K562 (cell line): ENCODE results near the gene TFAP2A. TPM values are rescaled to one million over a fixed set of nuclear protein-coding genes. Genes with fewer than 3 reads are reported as not detected.

Experiments
- COPS2 ChIP-seq: fragments of 450-650 bp; conservative IDR thresholded peaks from 2 replicates; pipeline ENCODE4 v1.6.1; 2016; ENCODE audit warnings: mild to moderate bottlenecking, moderate library complexity
- ETV5 ChIP-seq: sonication (generic); formaldehyde crosslinking; IDR thresholded peaks from 2 replicates; pipeline ENCODE4 v1.4.0; 2020; ENCODE audit warnings: low read depth, mild to moderate bottlenecking, missing genetic modification reagents
- SLC30A9 ChIP-seq: fragments of 250-450 bp; sonication (Bioruptor Pico); IDR thresholded peaks from 2 replicates; pipeline ENCODE4 v1.8.0; 2022; ENCODE audit warnings: mild to moderate bottlenecking, moderate library complexity
- TAF9B ChIP-seq: fragments of 450-650 bp; IDR thresholded peaks from 2 replicates; pipeline ENCODE4 v1.6.1; 2018; ENCODE audit warnings: mild to moderate bottlenecking; ENCODE audit not compliant: partially characterized antibody
- TCFL5 ChIP-seq: fragments of 250-450 bp; sonication (Bioruptor Pico); conservative IDR thresholded peaks from 2 replicates; pipeline ENCODE4 v1.6.1; 2021; ENCODE audit warnings: mild to moderate bottlenecking, moderate library complexity, matching md5 sums
- ZKSCAN8 ChIP-seq: fragments of 200-800 bp; sonication (Bioruptor generic); IDR thresholded peaks from 2 replicates; pipeline ENCODE4 v1.6.1; 2016; ENCODE audit warnings: missing genetic modification characterization, missing compliant biosample characterization
- polyA plus RNA-seq, 8 experiments: library from polyadenylated mRNA; depleted of rRNA in 4 of 8; stranded (reverse) in 5 of 8; unstranded in 3 of 8; fragments of >200 nt; fragmentation: Nextera tagmentation in 2 of 8; fragmentation: Illumina TruSeq in 1 of 8; extraction: Ambion mirVana in 2 of 8; extraction: Trizol in 1 of 8; gene quantifications; 2 replicates each; pipeline versions ENCODE4 v1.2.1 to v1.2.3, GENCODE V29; 2011 to 2014; ENCODE audit warnings: inconsistent platforms in 1 of 8, missing spikeins in 1 of 8
- total RNA-seq, 7 experiments: library from RNA; depleted of rRNA in 6 of 7; stranded (reverse); fragments of >200 nt in 6 of 7; fragmentation: Illumina TruSeq in 2 of 7; extraction: Trizol in 2 of 7; gene quantifications; 2 replicates each; pipeline versions ENCODE4 v1.2.1 to v1.2.3, GENCODE V29; 2011 to 2021; ENCODE audit warnings: low replicate concordance in 1 of 7
- TF ChIP-seq, protein P1 (sequence below): fragments of 150-350 bp; IDR thresholded peaks from 2 replicates; pipeline ENCODE4 v1.6.1; 2014; ENCODE audit warnings: low read depth, mild to moderate bottlenecking, low read length, borderline replicate concordance
- TF ChIP-seq, protein P2 (sequence below), 3 experiments: IDR thresholded peaks in 2 of 3; conservative IDR thresholded peaks in 1 of 3; 2 replicates each; pipeline ENCODE4 v1.5.1; 2011 to 2012; ENCODE audit warnings: low read length in 3 of 3, mild to moderate bottlenecking in 3 of 3, control low read depth in 2 of 3, improper control_type of control experiment in 1 of 3, inconsistent platforms in 1 of 3, low read depth in 1 of 3, mixed read lengths in 1 of 3, moderate library complexity in 1 of 3; ENCODE audit not compliant: insufficient read depth in 2 of 3
- TF ChIP-seq, protein P3 (sequence below): fragments of 250-450 bp; sonication (Bioruptor Pico); IDR thresholded peaks from 2 replicates; pipeline ENCODE4 v1.9.0; 2021; ENCODE audit warnings: mild to moderate bottlenecking

Gene TFAP2A
- total and polyA plus RNA-seq, 9 of the 15 experiments (the other 6 are each of a cell fraction or from before 2014, with no cell fraction given) = 0.14 to 0.53 (median 0.19) TPM; not detected in 1

- TF ChIP-seq, protein P1, sequence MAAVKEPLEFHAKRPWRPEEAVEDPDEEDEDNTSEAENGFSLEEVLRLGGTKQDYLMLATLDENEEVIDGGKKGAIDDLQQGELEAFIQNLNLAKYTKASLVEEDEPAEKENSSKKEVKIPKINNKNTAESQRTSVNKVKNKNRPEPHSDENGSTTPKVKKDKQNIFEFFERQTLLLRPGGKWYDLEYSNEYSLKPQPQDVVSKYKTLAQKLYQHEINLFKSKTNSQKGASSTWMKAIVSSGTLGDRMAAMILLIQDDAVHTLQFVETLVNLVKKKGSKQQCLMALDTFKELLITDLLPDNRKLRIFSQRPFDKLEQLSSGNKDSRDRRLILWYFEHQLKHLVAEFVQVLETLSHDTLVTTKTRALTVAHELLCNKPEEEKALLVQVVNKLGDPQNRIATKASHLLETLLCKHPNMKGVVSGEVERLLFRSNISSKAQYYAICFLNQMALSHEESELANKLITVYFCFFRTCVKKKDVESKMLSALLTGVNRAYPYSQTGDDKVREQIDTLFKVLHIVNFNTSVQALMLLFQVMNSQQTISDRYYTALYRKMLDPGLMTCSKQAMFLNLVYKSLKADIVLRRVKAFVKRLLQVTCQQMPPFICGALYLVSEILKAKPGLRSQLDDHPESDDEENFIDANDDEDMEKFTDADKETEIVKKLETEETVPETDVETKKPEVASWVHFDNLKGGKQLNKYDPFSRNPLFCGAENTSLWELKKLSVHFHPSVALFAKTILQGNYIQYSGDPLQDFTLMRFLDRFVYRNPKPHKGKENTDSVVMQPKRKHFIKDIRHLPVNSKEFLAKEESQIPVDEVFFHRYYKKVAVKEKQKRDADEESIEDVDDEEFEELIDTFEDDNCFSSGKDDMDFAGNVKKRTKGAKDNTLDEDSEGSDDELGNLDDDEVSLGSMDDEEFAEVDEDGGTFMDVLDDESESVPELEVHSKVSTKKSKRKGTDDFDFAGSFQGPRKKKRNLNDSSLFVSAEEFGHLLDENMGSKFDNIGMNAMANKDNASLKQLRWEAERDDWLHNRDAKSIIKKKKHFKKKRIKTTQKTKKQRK = no peak
- no peak for TF ChIP-seq TAF9B
- TF ChIP-seq, protein P2, sequence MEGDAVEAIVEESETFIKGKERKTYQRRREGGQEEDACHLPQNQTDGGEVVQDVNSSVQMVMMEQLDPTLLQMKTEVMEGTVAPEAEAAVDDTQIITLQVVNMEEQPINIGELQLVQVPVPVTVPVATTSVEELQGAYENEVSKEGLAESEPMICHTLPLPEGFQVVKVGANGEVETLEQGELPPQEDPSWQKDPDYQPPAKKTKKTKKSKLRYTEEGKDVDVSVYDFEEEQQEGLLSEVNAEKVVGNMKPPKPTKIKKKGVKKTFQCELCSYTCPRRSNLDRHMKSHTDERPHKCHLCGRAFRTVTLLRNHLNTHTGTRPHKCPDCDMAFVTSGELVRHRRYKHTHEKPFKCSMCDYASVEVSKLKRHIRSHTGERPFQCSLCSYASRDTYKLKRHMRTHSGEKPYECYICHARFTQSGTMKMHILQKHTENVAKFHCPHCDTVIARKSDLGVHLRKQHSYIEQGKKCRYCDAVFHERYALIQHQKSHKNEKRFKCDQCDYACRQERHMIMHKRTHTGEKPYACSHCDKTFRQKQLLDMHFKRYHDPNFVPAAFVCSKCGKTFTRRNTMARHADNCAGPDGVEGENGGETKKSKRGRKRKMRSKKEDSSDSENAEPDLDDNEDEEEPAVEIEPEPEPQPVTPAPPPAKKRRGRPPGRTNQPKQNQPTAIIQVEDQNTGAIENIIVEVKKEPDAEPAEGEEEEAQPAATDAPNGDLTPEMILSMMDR (IDR thresholded peaks at IDR 0.05 in 2 of 3, conservative IDR thresholded peaks at IDR 0.05 in 1 of 3; ENCODE audit: insufficient read depth in 2 of 3, low read depth in 1 of 3, low read length in 3 of 3) = no peak
- no peak for TF ChIP-seq TCFL5 (CRISPR knock-in tag)
- TF ChIP-seq, protein P3, sequence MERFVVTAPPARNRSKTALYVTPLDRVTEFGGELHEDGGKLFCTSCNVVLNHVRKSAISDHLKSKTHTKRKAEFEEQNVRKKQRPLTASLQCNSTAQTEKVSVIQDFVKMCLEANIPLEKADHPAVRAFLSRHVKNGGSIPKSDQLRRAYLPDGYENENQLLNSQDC = no peak
- TF ChIP-seq ZKSCAN8 (CRISPR knock-in tag) = no peak
- TF ChIP-seq SLC30A9 = no peak
- no peak for TF ChIP-seq COPS2
- peak; percentile 81 for TF ChIP-seq ETV5 (CRISPR knock-in tag)
- TF ChIP-seq, all 486 proteins: peak for 90
These were observed 11.3 kb downstream of the TFAP2A start (continued) for GRCh38 chr6:10403385-10404106.
